ENCODE measurements around the gene SUSD1. TPM values are rescaled to one million over a fixed set of nuclear protein-coding genes. Genes with fewer than 3 reads are reported as not detected.

The SUSD1 gene
- polyA plus RNA-seq, 1 experiment: 24.2 TPM

GRCh38 chr9:112207451-112207850, 32.4 kb upstream of the SUSD1 start:
- no peaks in the 10 kb centered on the region for H3K27me3 ChIP-seq (ENCODE audit: control insufficient read depth, insufficient read depth, low read length)
- no peak overlapping the region for H3K4me3 ChIP-seq (ENCODE audit: low read depth, low read length)
- H3K9me3 ChIP-seq (ENCODE audit: control insufficient read depth, insufficient read depth, low read length): peaks cover 4% of the 10 kb centered on the region; the same call in 1 of the 2 replicates
- no peak for DNase-seq (ENCODE audit: low read depth, low spot score)
- CTCF ChIA-PET: no interaction called here
- POLR2A ChIA-PET: no interaction called here
- TF ChIP-seq, protein P1, sequence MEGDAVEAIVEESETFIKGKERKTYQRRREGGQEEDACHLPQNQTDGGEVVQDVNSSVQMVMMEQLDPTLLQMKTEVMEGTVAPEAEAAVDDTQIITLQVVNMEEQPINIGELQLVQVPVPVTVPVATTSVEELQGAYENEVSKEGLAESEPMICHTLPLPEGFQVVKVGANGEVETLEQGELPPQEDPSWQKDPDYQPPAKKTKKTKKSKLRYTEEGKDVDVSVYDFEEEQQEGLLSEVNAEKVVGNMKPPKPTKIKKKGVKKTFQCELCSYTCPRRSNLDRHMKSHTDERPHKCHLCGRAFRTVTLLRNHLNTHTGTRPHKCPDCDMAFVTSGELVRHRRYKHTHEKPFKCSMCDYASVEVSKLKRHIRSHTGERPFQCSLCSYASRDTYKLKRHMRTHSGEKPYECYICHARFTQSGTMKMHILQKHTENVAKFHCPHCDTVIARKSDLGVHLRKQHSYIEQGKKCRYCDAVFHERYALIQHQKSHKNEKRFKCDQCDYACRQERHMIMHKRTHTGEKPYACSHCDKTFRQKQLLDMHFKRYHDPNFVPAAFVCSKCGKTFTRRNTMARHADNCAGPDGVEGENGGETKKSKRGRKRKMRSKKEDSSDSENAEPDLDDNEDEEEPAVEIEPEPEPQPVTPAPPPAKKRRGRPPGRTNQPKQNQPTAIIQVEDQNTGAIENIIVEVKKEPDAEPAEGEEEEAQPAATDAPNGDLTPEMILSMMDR (IDR thresholded peaks at IDR 0.05; ENCODE audit: low read depth, low read length): no peak
- no peak overlapping the region for H3K27ac ChIP-seq (ENCODE audit: low read depth, low read length)

DNA sequence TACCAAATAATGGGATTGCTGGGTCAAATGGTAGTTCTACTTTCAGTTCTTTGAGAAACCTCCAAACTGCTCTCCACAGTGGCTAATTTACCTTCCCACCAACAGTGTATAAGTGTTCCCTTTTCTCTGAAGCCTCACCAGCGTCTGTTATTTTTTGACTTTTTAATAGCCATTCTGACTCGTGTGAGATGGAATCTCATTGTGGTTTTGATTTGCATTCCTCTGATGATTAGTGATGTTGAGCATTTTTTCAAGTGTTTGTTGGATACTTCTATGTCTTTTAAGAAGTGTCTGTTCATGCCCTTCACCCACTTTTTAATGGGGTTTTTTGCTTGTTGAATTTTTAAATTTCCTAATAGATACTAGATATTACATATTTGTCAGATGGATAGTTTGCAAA, 28.4 kb upstream of the SUSD1 start:
- TF ChIP-seq, protein P1 (IDR thresholded peaks at IDR 0.05; ENCODE audit: low read depth, low read length): no peak
- no peaks in the 10 kb centered on the region for H3K27me3 ChIP-seq (ENCODE audit: control insufficient read depth, insufficient read depth, low read length)
- DNase-seq (ENCODE audit: low read depth, low spot score): no peak
- H3K4me3 ChIP-seq (ENCODE audit: low read depth, low read length): no peak overlapping the region
- H3K9me3 ChIP-seq (ENCODE audit: control insufficient read depth, insufficient read depth, low read length): peaks cover 4% of the 10 kb centered on the region; the same call in 1 of the 2 replicates
- no peak overlapping the region for H3K27ac ChIP-seq (ENCODE audit: low read depth, low read length)
- ChIA-PET POLR2A (no interaction called here), CTCF (no interaction called here)

GRCh38 chr9:112200711-112201110, 25.6 kb upstream of the SUSD1 start:
- ChIA-PET CTCF (interaction anchor here (0.7 kb wide), 1 partner anchor 1882 kb away, joined by 3 read pairs; no protein-coding TSS in a partner anchor), POLR2A (no interaction called here)
- peaks cover 4% of the 10 kb centered on the region; the same call in 1 of the 2 replicates for H3K9me3 ChIP-seq (ENCODE audit: control insufficient read depth, insufficient read depth, low read length)
- H3K27me3 ChIP-seq (ENCODE audit: control insufficient read depth, insufficient read depth, low read length): no peaks in the 10 kb centered on the region
- no peak overlapping the region for H3K4me3 ChIP-seq (ENCODE audit: low read depth, low read length)
- no peak for DNase-seq (ENCODE audit: low read depth, low spot score)
- H3K27ac ChIP-seq (ENCODE audit: low read depth, low read length): no peak overlapping the region
- TF ChIP-seq, protein P1 (IDR thresholded peaks at IDR 0.05; ENCODE audit: low read depth, low read length): no peak

- POLR2A ChIA-PET: no interaction called here
- CTCF ChIA-PET: no interaction called here
These were observed 23.5 kb upstream of the SUSD1 start for GRCh38 chr9:112198646-112199045.

DNA sequence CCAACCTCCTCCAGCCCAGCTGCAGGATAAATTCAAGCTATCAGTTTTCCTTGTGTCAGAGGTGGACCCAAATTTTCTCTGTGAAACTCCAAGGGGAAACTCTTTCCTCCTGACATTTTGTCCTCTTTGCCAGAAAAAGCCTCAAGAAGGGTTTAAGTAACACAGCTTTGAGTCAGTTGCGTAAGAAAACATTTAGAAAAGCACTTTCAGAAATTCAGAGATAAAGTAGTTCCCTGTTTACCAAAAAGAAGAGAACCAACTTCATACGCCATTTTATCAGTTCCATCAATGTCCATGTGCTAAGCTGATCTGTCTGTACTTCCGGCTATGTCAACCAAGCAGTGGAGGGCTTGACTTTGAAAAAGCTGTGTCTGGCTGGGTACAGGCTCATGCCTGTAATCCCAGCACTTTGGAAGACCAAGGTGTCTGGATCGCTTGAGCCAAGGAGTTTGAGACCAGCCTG, 19.9 kb upstream of the SUSD1 start:
- TF ChIP-seq, protein P1 (IDR thresholded peaks at IDR 0.05; ENCODE audit: low read depth, low read length): no peak
- Histone ChIP-seq H3K9me3 (ENCODE audit: control insufficient read depth, insufficient read depth, low read length) (no peaks in the 10 kb centered on the region), H3K27me3 (ENCODE audit: control insufficient read depth, insufficient read depth, low read length) (no peaks in the 10 kb centered on the region), H3K4me3 (ENCODE audit: low read depth, low read length) (no peak overlapping the region), H3K27ac (ENCODE audit: low read depth, low read length) (no peak overlapping the region)
- POLR2A ChIA-PET: no interaction called here
- DNase-seq (ENCODE audit: low read depth, low spot score): peak; percentile 23
- CTCF ChIA-PET: interaction anchor here (2.0 kb wide), 1 partner anchor 10 kb away, joined by 4 read pairs; no protein-coding TSS in a partner anchor

More at GRCh38 chr9:112198646-112199045, 23.5 kb upstream of the SUSD1 start:
- no peaks in the 10 kb centered on the region for H3K9me3 ChIP-seq (ENCODE audit: control insufficient read depth, insufficient read depth, low read length)
- H3K27ac ChIP-seq (ENCODE audit: low read depth, low read length): no peak overlapping the region
- TF ChIP-seq, protein P1 (IDR thresholded peaks at IDR 0.05; ENCODE audit: low read depth, low read length): no peak
- no peaks in the 10 kb centered on the region for H3K27me3 ChIP-seq (ENCODE audit: control insufficient read depth, insufficient read depth, low read length)
- DNase-seq (ENCODE audit: low read depth, low spot score): no peak
- H3K4me3 ChIP-seq (ENCODE audit: low read depth, low read length): no peak overlapping the region
